A549 (cell line): ENCODE data around the gene BOK.

Experiments
- CHD2 ChIP-seq: fragments of 150-350 bp; IDR thresholded peaks from 2 replicates; pipeline ENCODE4 v1.6.1; 2014; ENCODE audit warnings: low read length; ENCODE audit not compliant: partially characterized antibody
- HOXB5 ChIP-seq: fragments of 250-450 bp; sonication (Bioruptor Pico); IDR thresholded peaks from 2 replicates; pipeline ENCODE4 v1.5.0; 2020; ENCODE audit warnings: mild to moderate bottlenecking, moderate library complexity
- POLR2A ChIP-seq: IDR thresholded peaks from 2 replicates; pipeline ENCODE4 v1.6.1; 2012; ENCODE audit warnings: mild to moderate bottlenecking, low read length
- RFX5 ChIP-seq: fragments of 450-650 bp; IDR thresholded peaks from 2 replicates; pipeline ENCODE4 v1.7.1; 2014; ENCODE audit warnings: antibody characterized with exemption, mild to moderate bottlenecking, moderate library complexity
- TF ChIP-seq, protein P1 (sequence below): fragments of >200 bp; sonication (Bioruptor Twin); formaldehyde crosslinking; IDR thresholded peaks from 3 replicates; pipeline ENCODE4 v1.5.1; 2016
- TF ChIP-seq, protein P2 (sequence below): IDR thresholded peaks from 2 replicates; pipeline ENCODE4 v1.6.1; 2012

DNA sequence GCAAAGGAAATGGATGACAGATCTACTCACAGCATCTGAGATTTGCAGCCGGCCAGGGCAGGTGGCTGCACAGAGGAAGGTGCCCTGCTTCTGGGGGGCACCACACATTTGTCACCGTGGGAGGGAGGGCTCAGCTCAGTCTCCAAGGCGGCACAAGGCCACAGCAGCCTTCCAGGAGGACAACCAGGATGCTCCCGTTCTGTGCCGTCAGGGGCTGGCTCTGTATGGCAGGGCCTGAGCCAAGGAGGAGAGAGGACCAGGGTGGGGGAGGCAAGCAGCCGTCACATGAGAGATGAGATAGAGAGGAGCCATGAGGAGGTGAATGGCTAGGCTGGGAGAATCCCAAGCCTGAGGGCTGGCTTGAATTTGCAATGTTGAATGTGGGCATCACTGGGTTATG lies 4.6 kb upstream of the BOK start:
- TF ChIP-seq, protein P1, sequence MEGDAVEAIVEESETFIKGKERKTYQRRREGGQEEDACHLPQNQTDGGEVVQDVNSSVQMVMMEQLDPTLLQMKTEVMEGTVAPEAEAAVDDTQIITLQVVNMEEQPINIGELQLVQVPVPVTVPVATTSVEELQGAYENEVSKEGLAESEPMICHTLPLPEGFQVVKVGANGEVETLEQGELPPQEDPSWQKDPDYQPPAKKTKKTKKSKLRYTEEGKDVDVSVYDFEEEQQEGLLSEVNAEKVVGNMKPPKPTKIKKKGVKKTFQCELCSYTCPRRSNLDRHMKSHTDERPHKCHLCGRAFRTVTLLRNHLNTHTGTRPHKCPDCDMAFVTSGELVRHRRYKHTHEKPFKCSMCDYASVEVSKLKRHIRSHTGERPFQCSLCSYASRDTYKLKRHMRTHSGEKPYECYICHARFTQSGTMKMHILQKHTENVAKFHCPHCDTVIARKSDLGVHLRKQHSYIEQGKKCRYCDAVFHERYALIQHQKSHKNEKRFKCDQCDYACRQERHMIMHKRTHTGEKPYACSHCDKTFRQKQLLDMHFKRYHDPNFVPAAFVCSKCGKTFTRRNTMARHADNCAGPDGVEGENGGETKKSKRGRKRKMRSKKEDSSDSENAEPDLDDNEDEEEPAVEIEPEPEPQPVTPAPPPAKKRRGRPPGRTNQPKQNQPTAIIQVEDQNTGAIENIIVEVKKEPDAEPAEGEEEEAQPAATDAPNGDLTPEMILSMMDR = no peak
- TF ChIP-seq, protein P2, sequence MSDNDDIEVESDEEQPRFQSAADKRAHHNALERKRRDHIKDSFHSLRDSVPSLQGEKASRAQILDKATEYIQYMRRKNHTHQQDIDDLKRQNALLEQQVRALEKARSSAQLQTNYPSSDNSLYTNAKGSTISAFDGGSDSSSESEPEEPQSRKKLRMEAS = no peak
- TF ChIP-seq CHD2 (no peak), POLR2A (no peak), HOXB5 (no peak), RFX5 (no peak)
